NCI-H69 (cell line): Measurements from ENCODE around the gene NXF2.
"Not testable (repeated sequence)": the region's sequence is repeated elsewhere in the genome, so short reads cannot be mapped to it uniquely, and the experiment has no call there.

Source experiments
- DNase-seq: peaks from one replicate; lab custom pipeline; 2025; lab: John Stamatoyannopoulos, UW

Gene NXF2

GRCh38 chrX:102246893-102247292 lies at the start of gene NXF2:
NXF2 (plus strand) TSS chrX:102247167; CDS start chrX:102307079, 59,912 bp downstream.
- DNase-seq: not testable (repeated sequence)

- not testable (repeated sequence) for DNase-seq
Observed at GRCh38 chrX:102207940-102208339, 39.0 kb upstream of the NXF2 start.

DNA sequence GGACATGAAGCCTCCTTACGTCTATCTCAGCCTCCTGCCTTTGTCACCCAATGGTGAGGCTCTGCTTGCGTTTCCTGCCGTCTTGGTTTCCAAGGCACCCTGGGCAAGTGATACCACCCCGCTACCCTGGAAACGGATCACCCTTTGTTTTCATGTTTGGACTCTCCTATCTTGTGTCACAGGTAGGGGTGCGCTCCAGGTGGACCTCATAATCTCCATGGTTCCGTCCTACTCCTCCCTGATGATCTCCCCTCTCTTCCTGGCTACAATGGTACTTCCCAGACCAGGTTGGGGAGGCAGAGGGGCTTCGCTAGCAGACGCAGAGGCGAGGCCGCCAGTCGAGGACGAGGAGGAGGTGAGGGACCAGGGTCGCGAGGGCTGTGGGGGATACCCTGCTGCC lies 32.0 kb upstream of the NXF2 start, which contains the start of gene TCP11X1:
TSS of gene TCP11X1 (plus strand) at position 316 of the 400 bp plus-strand sequence.
- DNase-seq: not testable (repeated sequence)

DNA sequence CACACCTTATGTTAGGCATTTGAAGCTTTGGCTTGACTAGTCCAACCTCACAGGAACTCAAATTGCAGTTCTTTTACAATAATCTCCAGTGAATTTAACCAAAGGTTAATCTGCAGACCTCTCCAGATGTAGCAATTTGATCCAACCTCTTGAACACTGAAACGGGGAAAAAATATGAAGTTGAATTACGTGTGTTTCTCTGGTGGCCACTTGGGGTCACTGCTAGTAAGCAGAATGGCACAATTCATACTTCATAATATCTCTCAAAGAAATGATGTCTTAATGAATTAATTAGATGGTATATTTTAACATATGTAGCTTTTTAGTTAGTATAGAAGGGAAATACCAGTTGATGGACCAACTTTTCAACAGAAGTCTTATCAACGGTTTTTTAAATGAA lies 30.5 kb upstream of the NXF2 start:
- not testable (repeated sequence) for DNase-seq

- not testable (repeated sequence) for DNase-seq
Observed at GRCh38 chrX:102235678-102236077, 11.3 kb upstream of the NXF2 start.

DNA sequence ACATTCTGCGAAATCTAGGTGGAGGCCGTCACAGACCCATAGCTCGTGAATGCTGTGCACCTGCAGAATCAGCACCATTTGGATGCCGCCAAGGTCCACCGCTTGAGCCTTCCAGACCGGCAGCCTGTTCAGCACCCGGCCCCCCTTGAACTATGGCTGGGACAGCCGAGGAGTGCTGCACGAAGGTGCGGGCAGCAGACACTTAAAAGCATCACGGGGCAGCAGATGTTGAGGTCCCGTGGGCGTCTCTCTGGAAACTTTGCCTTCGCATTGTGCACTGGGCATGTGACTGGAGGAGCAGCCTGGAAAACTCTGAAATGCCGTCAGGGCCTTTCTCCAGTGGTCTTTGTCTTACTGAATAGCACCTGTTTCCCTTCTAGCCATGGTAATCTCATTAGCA lies 6.7 kb upstream of the NXF2 start:
- not testable (repeated sequence) for DNase-seq

DNA sequence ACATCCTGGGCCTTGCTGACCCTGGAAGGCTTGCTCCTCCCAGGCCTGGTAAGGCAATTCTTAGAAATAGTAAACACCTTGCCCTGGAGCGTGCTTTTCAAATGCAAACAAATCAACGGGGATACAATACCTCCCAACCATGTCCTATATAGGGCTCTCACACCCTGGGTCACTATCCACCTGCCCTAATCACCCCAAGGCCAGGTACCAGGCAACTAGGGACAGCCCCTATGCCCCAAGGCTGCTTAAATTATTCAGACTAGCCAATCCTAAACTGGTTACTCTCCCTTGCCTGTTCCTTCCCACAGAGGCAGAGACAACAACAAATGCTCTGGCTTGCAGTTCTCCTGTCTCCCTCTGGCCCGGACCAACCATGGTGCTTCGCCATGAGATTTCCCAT lies 25.3 kb downstream of the NXF2 start:
- DNase-seq: not testable (repeated sequence)

DNA sequence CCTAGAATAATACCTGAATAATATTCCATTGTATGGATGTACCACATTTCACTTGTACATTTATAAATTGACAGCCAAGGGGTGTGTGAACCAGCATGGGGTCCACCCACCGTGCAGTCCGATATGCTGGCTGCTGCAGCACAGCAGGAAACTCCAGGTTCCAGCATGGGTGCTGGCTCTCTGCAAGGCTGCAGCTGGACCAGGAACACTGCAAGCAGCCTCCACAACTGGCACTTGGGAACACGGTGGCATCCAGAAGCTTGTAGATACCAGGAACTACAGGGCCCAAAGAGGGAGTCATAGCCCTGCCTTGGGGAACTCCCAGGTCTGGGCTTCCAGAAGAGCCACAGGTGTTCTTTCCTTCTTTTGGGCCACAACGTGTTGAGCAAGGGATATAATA lies 91.2 kb downstream of the NXF2 start:
- no peak for DNase-seq

GRCh38 chrX:102339312-102340298 lies 92.6 kb downstream of the NXF2 start:
- DNase-seq: no peak

DNA sequence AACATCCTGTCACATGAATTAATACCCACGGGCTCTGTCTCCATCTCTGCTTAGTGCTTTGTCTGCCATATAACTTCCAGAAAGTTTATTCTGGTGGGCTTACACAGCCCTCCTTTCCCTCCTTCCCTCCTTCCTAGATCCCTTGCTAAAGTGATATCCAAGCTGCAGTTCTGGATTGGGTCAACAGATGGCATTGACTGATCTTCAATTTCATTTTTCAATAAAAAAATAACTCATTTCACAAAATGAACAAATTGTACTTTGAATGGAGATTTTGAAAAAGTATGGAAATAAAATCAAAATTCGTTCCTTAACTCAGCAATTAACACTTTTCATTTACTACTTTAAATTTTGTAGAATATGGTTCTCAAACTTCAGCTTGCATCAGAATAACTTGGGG lies 94.9 kb downstream of the NXF2 start:
- DNase-seq: no peak

DNA sequence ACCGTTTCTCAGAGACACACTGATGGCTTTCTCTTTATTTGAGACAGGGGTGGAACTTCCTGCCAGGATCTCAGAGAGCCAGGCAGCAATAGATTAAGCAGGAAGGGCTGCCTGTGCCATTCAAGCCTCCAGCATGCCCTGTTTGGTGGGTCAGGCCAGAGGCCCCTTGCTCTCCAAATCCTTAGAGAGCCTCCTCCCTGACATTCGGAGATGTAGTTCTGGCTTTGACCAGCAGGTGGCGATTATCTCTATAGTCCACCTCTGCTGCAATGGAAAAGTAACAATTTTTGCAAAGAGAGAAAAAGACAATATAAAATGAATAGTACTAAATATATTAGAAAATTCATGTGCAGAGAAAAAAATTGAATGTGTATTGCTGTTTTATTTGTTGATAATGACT lies 98.9 kb downstream of the NXF2 start:
- no peak for DNase-seq
